Measurements from ENCODE around the gene MAPKAPK3.

The MAPKAPK3 gene

GRCh38 chr3:50617096-50617791 is at the start of gene MAPKAPK3:
Gene MAPKAPK3, plus strand, starts transcription at chr3:50617151. Its CDS starts 415 bp downstream, at chr3:50617566.
- no peak for DNase-seq (ENCODE audit: low read depth in 2 of 2)

- DNase-seq (ENCODE audit: low read depth in 2 of 2): peak; percentile 96
Measured at GRCh38 chr3:50567386-50568167, 49.4 kb upstream of the MAPKAPK3 start, which contains the start of gene C3orf18. Gene C3orf18, minus strand, starts transcription at chr3:50567747. Its CDS starts 2,048 bp downstream, at chr3:50565699.

- DNase-seq (ENCODE audit: low read depth in 2 of 2): peak; percentile 95 to 96
Measured at GRCh38 chr3:50568947-50569749, 47.8 kb upstream of the MAPKAPK3 start, which contains the start of gene HEMK1. Gene HEMK1, plus strand, starts transcription at chr3:50569522. Its CDS starts 1,583 bp downstream, at chr3:50571105.

GRCh38 chr3:50570508-50571279 is 46.3 kb upstream of the MAPKAPK3 start:
- no peak for DNase-seq (ENCODE audit: low read depth in 2 of 2)

GRCh38 chr3:50571486-50571885 is 45.5 kb upstream of the MAPKAPK3 start:
- no peak for DNase-seq (ENCODE audit: low read depth in 2 of 2)

GRCh38 chr3:50572158-50572557 is 44.8 kb upstream of the MAPKAPK3 start:
- DNase-seq (ENCODE audit: low read depth in 2 of 2): peak; percentile 69 to 73

GRCh38 chr3:50572801-50573371 is 44.1 kb upstream of the MAPKAPK3 start:
- peak; percentile 67 to 69 for DNase-seq (ENCODE audit: low read depth in 2 of 2)

- peak; percentile 81 to 85 for DNase-seq (ENCODE audit: low read depth in 2 of 2)
Measured at GRCh38 chr3:50573566-50574443, 43.1 kb upstream of the MAPKAPK3 start.

- DNase-seq (ENCODE audit: low read depth in 2 of 2): peak; percentile 42 to 60
Measured at GRCh38 chr3:50574444-50574831, 42.5 kb upstream of the MAPKAPK3 start.

GRCh38 chr3:50575372-50575771 is 41.6 kb upstream of the MAPKAPK3 start:
- DNase-seq (ENCODE audit: low read depth in 2 of 2): no peak

- no peak for DNase-seq (ENCODE audit: low read depth in 2 of 2)
Measured at GRCh38 chr3:50577348-50577747, 39.6 kb upstream of the MAPKAPK3 start.

- DNase-seq (ENCODE audit: low read depth in 2 of 2): no peak
Measured at GRCh38 chr3:50580683-50581458, 36.1 kb upstream of the MAPKAPK3 start.

- DNase-seq (ENCODE audit: low read depth in 2 of 2): no peak
Measured at GRCh38 chr3:50581459-50581842, 35.5 kb upstream of the MAPKAPK3 start.

GRCh38 chr3:50582083-50582482 is 34.9 kb upstream of the MAPKAPK3 start:
- no peak for DNase-seq (ENCODE audit: low read depth in 2 of 2)

GRCh38 chr3:50583897-50584296 is 33.1 kb upstream of the MAPKAPK3 start:
- no peak for DNase-seq (ENCODE audit: low read depth in 2 of 2)

GRCh38 chr3:50584391-50584790 is 32.6 kb upstream of the MAPKAPK3 start:
- no peak for DNase-seq (ENCODE audit: low read depth in 2 of 2)

- DNase-seq (ENCODE audit: low read depth in 2 of 2): peak in 1 of 2 donors; percentile 66
Measured at GRCh38 chr3:50585919-50586762, 30.8 kb upstream of the MAPKAPK3 start.

GRCh38 chr3:50586763-50587070 is 30.2 kb upstream of the MAPKAPK3 start:
- DNase-seq (ENCODE audit: low read depth in 2 of 2): no peak

Data from stimulated activated CD8-positive, alpha-beta memory T cell treated with anti-CD3 and anti-CD28 coated beads, Interleukin-15, amount 100 ng/mL, for 48 hours (primary cell).